PC-9 (cell line): ENCODE results near the gene P4HB. TPM values are rescaled to one million over a fixed set of nuclear protein-coding genes. Genes with fewer than 3 reads are reported as not detected.

ENCODE experiments used
- BruUV-seq: library from RNA; stranded (reverse); fragments of 400-500 nt; replicated peaks from 2 replicates; lab custom pipeline; 2021; lab: Mats Ljungman, UMichigan
- CTCF ChIA-PET: fragments of 300-600 bp; sonication (Branson Sonifier 250); formaldehyde crosslinking; loops from one replicate; lab custom pipeline; 2022; ENCODE audit warnings: antibody characterized with exemption; lab: Charles Lee
- POLR2A ChIA-PET: fragments of 300-600 bp; sonication (Branson Sonifier 250); formaldehyde crosslinking; loops from one replicate; lab custom pipeline; 2022; ENCODE audit warnings: antibody characterized with exemption; ENCODE audit not compliant: unreplicated experiment; lab: Charles Lee
- DNase-seq, 2 experiments: peaks; one replicate each; pipeline versions ENCODE4 v3.0.0 to v3.0.0-alpha.2; 2015 to 2022; ENCODE audit warnings: mixed read lengths in 1 of 2
- H2AFZ ChIP-seq: fragments of 200-600 bp; sonication (generic); 2 replicates; pipeline ENCODE4 v1.8.1; 2017; ENCODE audit warnings: antibody characterized with exemption
- H3F3A ChIP-seq: fragments of 200-600 bp; sonication (generic); 2 replicates; pipeline ENCODE4 v1.8.1; 2017; ENCODE audit warnings: antibody characterized with exemption, mild to moderate bottlenecking, low read depth; ENCODE audit not compliant: insufficient read depth
- H3K27ac ChIP-seq: fragments of 200-600 bp; sonication (generic); 2 replicates; pipeline ENCODE4 v1.6.1; 2016; ENCODE audit warnings: mixed run types
- H3K27me3 ChIP-seq: fragments of 200-600 bp; sonication (generic); 2 replicates; pipeline ENCODE4 v1.6.1; 2016; ENCODE audit warnings: low read depth, mixed run types; ENCODE audit not compliant: insufficient read depth
- H3K36me3 ChIP-seq: fragments of 200-600 bp; sonication (generic); 2 replicates; pipeline ENCODE4 v1.6.1; 2016; ENCODE audit warnings: low read depth, mixed run types
- H3K4me1 ChIP-seq: fragments of 200-600 bp; sonication (generic); replicated peaks from 2 replicates; pipeline ENCODE4 v1.6.1; 2016; ENCODE audit warnings: mixed run types; ENCODE audit not compliant: insufficient read depth
- H3K4me2 ChIP-seq: fragments of 200-600 bp; sonication (generic); 2 replicates; pipeline ENCODE4 v1.6.1; 2017; ENCODE audit warnings: mixed run types
- H3K4me3 ChIP-seq: fragments of 200-600 bp; sonication (generic); 2 replicates; pipeline ENCODE4 v1.6.1; 2016; ENCODE audit warnings: mixed run types
- H3K79me2 ChIP-seq: fragments of 200-600 bp; sonication (generic); 2 replicates; pipeline ENCODE4 v1.6.1; 2017; ENCODE audit warnings: low read depth, mixed run types
- H3K9me2 ChIP-seq: fragments of 200-600 bp; sonication (generic); 2 replicates; pipeline ENCODE4 v1.8.1; 2017; ENCODE audit warnings: mild to moderate bottlenecking; ENCODE audit not compliant: insufficient read depth
- H3K9me3 ChIP-seq: fragments of 200-600 bp; sonication (generic); 2 replicates; pipeline ENCODE4 v1.8.1; 2016; ENCODE audit warnings: low read depth; ENCODE audit not compliant: insufficient read depth
- H4K20me1 ChIP-seq: fragments of 200-600 bp; sonication (generic); 2 replicates; pipeline ENCODE4 v1.8.1; 2017; ENCODE audit not compliant: insufficient read depth
- EZH2 ChIP-seq: fragments of 200-600 bp; sonication (generic); IDR thresholded peaks from 2 replicates; pipeline ENCODE4 v1.8.0; 2017; ENCODE audit warnings: antibody characterized with exemption, low read depth
- intact Hi-C: fragments of 100-400 bp; cut with micrococcal nuclease; formaldehyde crosslinking; loops from one replicate; pipeline ENCODE4 v1.10.0; 2022; ENCODE audit not compliant: unreplicated experiment
- total RNA-seq: library from RNA; stranded (reverse); gene quantifications from 2 replicates; pipeline ENCODE4 v1.2.3, GENCODE V29; 2021
- TF ChIP-seq, protein P1 (sequence below): fragments of 200-600 bp; sonication (generic); conservative IDR thresholded peaks from 2 replicates; pipeline ENCODE4 v1.6.1; 2017; ENCODE audit warnings: mixed run types, antibody characterized with exemption, mild to moderate bottlenecking, moderate library complexity

Gene P4HB
- total RNA-seq, 1 experiment from 2014 or later: 636 TPM

DNA sequence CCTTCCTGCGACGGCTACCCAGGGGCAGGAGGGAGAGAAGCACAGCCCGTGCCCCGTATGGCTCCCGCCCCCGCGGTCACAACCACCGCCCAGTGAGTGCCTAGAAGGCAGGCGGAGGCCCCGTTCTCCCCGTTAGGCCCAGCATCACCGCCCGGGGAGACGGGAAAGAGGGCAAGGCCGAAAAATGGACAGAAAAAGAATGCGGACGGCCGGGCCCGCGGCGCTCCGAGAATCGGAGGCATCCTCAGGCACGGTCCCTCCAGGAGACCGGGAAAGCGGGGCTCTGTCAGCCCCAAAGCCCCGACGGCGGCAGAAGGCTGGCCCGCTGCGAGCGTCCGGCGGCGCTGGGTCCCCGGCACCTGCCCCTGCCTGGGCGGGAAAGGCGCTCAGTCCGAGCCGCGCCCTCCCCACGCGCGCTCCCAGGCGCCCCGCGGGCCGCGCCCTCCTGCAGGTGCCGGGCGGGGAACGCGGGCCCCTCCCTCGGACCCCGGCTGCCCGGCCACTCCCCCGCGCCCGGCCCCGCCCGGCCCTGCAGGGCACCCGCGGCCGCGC lies 27.7 kb downstream of the P4HB start:
- TF ChIP-seq, protein P1, sequence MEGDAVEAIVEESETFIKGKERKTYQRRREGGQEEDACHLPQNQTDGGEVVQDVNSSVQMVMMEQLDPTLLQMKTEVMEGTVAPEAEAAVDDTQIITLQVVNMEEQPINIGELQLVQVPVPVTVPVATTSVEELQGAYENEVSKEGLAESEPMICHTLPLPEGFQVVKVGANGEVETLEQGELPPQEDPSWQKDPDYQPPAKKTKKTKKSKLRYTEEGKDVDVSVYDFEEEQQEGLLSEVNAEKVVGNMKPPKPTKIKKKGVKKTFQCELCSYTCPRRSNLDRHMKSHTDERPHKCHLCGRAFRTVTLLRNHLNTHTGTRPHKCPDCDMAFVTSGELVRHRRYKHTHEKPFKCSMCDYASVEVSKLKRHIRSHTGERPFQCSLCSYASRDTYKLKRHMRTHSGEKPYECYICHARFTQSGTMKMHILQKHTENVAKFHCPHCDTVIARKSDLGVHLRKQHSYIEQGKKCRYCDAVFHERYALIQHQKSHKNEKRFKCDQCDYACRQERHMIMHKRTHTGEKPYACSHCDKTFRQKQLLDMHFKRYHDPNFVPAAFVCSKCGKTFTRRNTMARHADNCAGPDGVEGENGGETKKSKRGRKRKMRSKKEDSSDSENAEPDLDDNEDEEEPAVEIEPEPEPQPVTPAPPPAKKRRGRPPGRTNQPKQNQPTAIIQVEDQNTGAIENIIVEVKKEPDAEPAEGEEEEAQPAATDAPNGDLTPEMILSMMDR: no peak
- no peak for TF ChIP-seq EZH2
- no peak overlapping the region for H3K27ac ChIP-seq
- no peaks in the 10 kb centered on the region for H3K4me1 ChIP-seq
- intact Hi-C loops: loop anchor here (1.0 kb wide), 1 partner anchor 28 kb away; the partner anchor contains the start of gene P4HB
- no peaks in the 10 kb centered on the region for H4K20me1 ChIP-seq
- H3K9me3 ChIP-seq: no peaks in the 10 kb centered on the region
- DNase-seq: no peak
- H3K79me2 ChIP-seq: peaks cover 6% of the 10 kb centered on the region
- peak overlapping the region; percentile 73; the same call in 1 of the 2 replicates for H2AFZ ChIP-seq
- peak overlapping the region; percentile 83 for H3K4me2 ChIP-seq
- H3K4me3 ChIP-seq: peak overlapping the region; percentile 61
- ChIA-PET POLR2A (interaction anchor here (0.5 to 1.1 kb wide), 3 partner anchors 16 to 78 kb away, joined by 6 to 9 read pairs (median 7); partner anchors contain the start of gene PCYT2), CTCF (no interaction called here)
- no TSS peak for BruUV-seq
- no peaks in the 10 kb centered on the region for H3K36me3 ChIP-seq
- H3K9me2 ChIP-seq: no peaks in the 10 kb centered on the region
- no peaks in the 10 kb centered on the region for H3K27me3 ChIP-seq
- peaks cover under 1% of the 10 kb centered on the region; the same call in 1 of the 2 replicates for H3F3A ChIP-seq

DNA sequence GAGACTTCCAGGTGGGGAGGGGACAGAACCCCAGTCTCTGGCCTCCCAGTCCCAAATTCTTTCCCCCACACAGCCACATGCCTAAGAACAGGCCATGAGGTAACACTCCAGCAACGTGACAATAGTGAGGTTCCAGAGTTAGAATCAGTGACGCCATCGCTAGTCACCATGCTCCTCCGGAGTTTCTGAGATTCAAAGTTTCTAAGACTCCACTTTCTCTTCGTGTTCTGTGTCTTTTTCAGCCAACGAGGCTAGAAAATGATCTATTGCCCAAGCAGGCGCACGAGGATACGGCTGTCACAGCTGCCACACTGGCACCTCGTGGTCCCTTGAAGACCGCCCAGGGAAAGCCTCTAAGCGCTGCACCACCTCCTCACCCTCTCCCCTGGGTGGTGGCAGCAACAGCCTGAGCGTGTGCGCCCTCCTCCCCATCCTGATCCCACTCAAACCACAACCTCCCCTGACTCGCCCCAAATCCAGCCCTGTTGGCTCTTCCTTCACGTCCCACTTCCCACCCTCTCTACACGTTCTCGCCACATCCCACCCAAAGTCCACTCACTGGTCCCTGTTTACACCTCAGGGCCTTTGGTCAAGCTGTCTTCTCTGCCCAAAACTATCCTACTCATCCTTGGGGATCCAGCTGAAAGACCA lies 28.3 kb downstream of the P4HB start:
- peak overlapping the region; percentile 61 for H3K4me3 ChIP-seq
- H4K20me1 ChIP-seq: no peaks in the 10 kb centered on the region
- CTCF ChIA-PET: no interaction called here
- intact Hi-C loops: no loop called here
- no peaks in the 10 kb centered on the region for H3K9me2 ChIP-seq
- H3K27me3 ChIP-seq: no peaks in the 10 kb centered on the region
- TF ChIP-seq EZH2: no peak
- TF ChIP-seq, protein P1: no peak
- no peak overlapping the region for H3K27ac ChIP-seq
- H2AFZ ChIP-seq: 0 out of 2 replicates have a peak overlapping the region, but pooled peaks have one; percentile 73
- H3F3A ChIP-seq: no peaks in the 10 kb centered on the region; the same call in 1 of the 2 replicates
- H3K79me2 ChIP-seq: peaks cover 6% of the 10 kb centered on the region
- BruUV-seq: TSS peak; percentile 41
- H3K36me3 ChIP-seq: no peaks in the 10 kb centered on the region
- H3K4me2 ChIP-seq: peak overlapping the region; percentile 83
- POLR2A ChIA-PET: interaction anchor here (0.8 kb wide), 1 partner anchor 79 kb away, joined by 9 read pairs; the partner anchor contains the start of gene PCYT2
- DNase-seq: no peak
- H3K4me1 ChIP-seq: no peaks in the 10 kb centered on the region
- no peaks in the 10 kb centered on the region for H3K9me3 ChIP-seq

DNA sequence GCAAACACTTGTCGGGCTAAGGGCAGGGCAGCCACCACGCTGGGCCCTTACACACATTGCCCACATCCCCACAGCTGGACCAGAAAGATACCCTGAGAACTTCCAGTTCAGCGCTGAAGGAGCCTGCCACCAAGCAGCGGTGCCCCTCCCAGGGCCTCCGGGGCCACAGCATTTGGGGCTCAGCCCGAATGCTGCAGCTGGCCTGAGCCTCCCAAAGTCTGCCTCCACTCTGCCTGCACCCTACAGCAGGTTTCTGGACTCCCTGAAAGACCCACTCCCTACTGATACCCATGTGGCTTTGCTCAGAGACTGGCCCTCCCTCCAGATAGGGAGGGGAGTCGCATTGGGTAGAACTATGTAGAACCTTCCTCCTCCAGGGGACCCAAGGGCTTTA lies 28.8 kb downstream of the P4HB start:
- Histone ChIP-seq H3K27ac (no peak overlapping the region), H3K9me3 (no peaks in the 10 kb centered on the region), H3K9me2 (no peaks in the 10 kb centered on the region), H3K79me2 (peaks cover 6% of the 10 kb centered on the region), H3K36me3 (no peaks in the 10 kb centered on the region), H2AFZ (no peak overlapping the region), H3K4me3 (no peak overlapping the region), H3K4me2 (peak overlapping the region; percentile 83; the same call in 1 of the 2 replicates), H3K27me3 (no peaks in the 10 kb centered on the region), H4K20me1 (no peaks in the 10 kb centered on the region), H3K4me1 (no peaks in the 10 kb centered on the region), H3F3A (no peaks in the 10 kb centered on the region; the same call in 1 of the 2 replicates)
- ChIA-PET CTCF (no interaction called here), POLR2A (no interaction called here)
- TF ChIP-seq, protein P1: no peak
- no peak for TF ChIP-seq EZH2
- intact Hi-C loops: no loop called here
- DNase-seq: no peak
- BruUV-seq: no TSS peak
